Urinary bladder (tissue), 4 donors: ENCODE data around the gene TXNIP. TPM values are rescaled to one million over a fixed set of nuclear protein-coding genes. Genes with fewer than 3 reads are reported as not detected.

ENCODE experiments used
- DNase-seq: peaks from one replicate; pipeline ENCODE4 v3.0.0-alpha.2; 2015; ENCODE audit errors: extremely low spot score
- H3K27ac ChIP-seq: one replicate; pipeline ENCODE4 v1.5.1; 2013; ENCODE audit warnings: low read depth, mild to moderate bottlenecking, moderate library complexity
- H3K36me3 ChIP-seq: one replicate; pipeline ENCODE4 v1.6.1; 2013; ENCODE audit warnings: mild to moderate bottlenecking, moderate library complexity; ENCODE audit not compliant: insufficient read depth
- H3K4me1 ChIP-seq: one replicate; pipeline ENCODE4 v1.6.1; 2013; ENCODE audit warnings: mild to moderate bottlenecking, moderate library complexity; ENCODE audit not compliant: insufficient read depth
- H3K4me3 ChIP-seq: one replicate; pipeline ENCODE4 v1.5.1; 2013; ENCODE audit warnings: low read depth, low read length
- WGBS: extraction: QIAGEN DNeasy Blood & Tissue Kit; methylation state at CpG from one replicate; pipeline ENCODE4 v1.1.7; 2013; 5-methylcytosine and 5-hydroxymethylcytosine counted together
- polyA plus RNA-seq: library from polyadenylated mRNA; stranded (reverse); fragments of 200-250 nt; gene quantifications from one replicate; pipeline ENCODE4 v1.2.3, GENCODE V29; 2013
- total RNA-seq: library from RNA; depleted of rRNA; stranded (reverse); fragments of >200 nt; gene quantifications from one replicate; pipeline ENCODE4 v1.2.3, GENCODE V29; 2014
- donor health status: healthy with polysubstance abuse.
- donor health status: healthy.

TXNIP gene
- total and polyA plus RNA-seq, 2 donors: 920 to 1,029 TPM

- WGBS: 74% methylated on average over 4 of the region's 4 CpGs
- no peaks in the 10 kb centered on the region for H3K4me1 ChIP-seq
- H3K27ac ChIP-seq: no peak overlapping the region
- DNase-seq: no peak
- peaks cover 2% of the 10 kb centered on the region for H3K36me3 ChIP-seq
- H3K4me3 ChIP-seq: no peak overlapping the region
Measured at GRCh38 chr1:145975216-145975615, 21.2 kb downstream of the TXNIP start.

- Histone ChIP-seq H3K36me3 (peaks cover 2% of the 10 kb centered on the region), H3K4me3 (no peak overlapping the region), H3K27ac (no peak overlapping the region), H3K4me1 (no peaks in the 10 kb centered on the region)
- DNase-seq: no peak
- WGBS: 83% methylated on average over 7 of the region's 7 CpGs
Measured at GRCh38 chr1:145974721-145975120, 21.7 kb downstream of the TXNIP start.

- DNase-seq: no peak
- peaks cover 2% of the 10 kb centered on the region for H3K36me3 ChIP-seq
- WGBS: 74% methylated on average over 7 of the region's 7 CpGs
- no peaks in the 10 kb centered on the region for H3K4me1 ChIP-seq
- H3K27ac ChIP-seq: no peak overlapping the region
- H3K4me3 ChIP-seq: no peak overlapping the region
Measured at GRCh38 chr1:145972580-145972979, 23.8 kb downstream of the TXNIP start.

GRCh38 chr1:145967288-145967687 lies 29.1 kb downstream of the TXNIP start:
- WGBS: 97% methylated on average over 2 of the region's 2 CpGs
- Histone ChIP-seq H3K36me3 (no peaks in the 10 kb centered on the region), H3K27ac (no peak overlapping the region), H3K4me1 (peaks cover 1% of the 10 kb centered on the region), H3K4me3 (no peak overlapping the region)
- DNase-seq: no peak

GRCh38 chr1:145965119-145965744 lies 31.1 kb downstream of the TXNIP start:
- H3K4me1 ChIP-seq: peaks cover 1% of the 10 kb centered on the region
- H3K4me3 ChIP-seq: peak overlapping the region; percentile 61
- H3K36me3 ChIP-seq: no peaks in the 10 kb centered on the region
- WGBS: 2% methylated on average over 5 of the region's 5 CpGs
- DNase-seq: no peak
- no peak overlapping the region for H3K27ac ChIP-seq

GRCh38 chr1:145964328-145965118 lies 31.9 kb downstream of the TXNIP start, which contains the start of the genes ANKRD34A and POLR3GL:
Gene ANKRD34A, minus strand, starts transcription at chr1:145964575. Its CDS starts 2,816 bp downstream, at chr1:145961759.
Gene POLR3GL, plus strand, starts transcription at chr1:145964690. Its CDS starts 10,176 bp downstream, at chr1:145974866.
- DNase-seq: peak; percentile 92
- Histone ChIP-seq H3K36me3 (no peaks in the 10 kb centered on the region), H3K27ac (peak within 1 kb of the TSS; percentile 75), H3K4me1 (peaks cover 1% of the 10 kb centered on the region), H3K4me3 (peak within 1 kb of the TSS; percentile 61)
- 1% methylated on average over 37 of the region's 37 CpGs for WGBS

- 16% methylated on average over 5 of the region's 5 CpGs for whole genome bisulfite sequencing
- Histone ChIP-seq H3K4me3 (peak overlapping the region; percentile 61), H3K36me3 (no peaks in the 10 kb centered on the region), H3K4me1 (peaks cover 1% of the 10 kb centered on the region), H3K27ac (peak overlapping the region; percentile 33)
- no peak for DNase-seq
Measured at GRCh38 chr1:145963265-145964019, 32.9 kb downstream of the TXNIP start.

GRCh38 chr1:145962157-145963102 lies 33.9 kb downstream of the TXNIP start:
- WGBS: 3% methylated on average over 33 of the region's 36 CpGs
- DNase-seq: no peak
- H3K27ac ChIP-seq: peak overlapping the region; percentile 28
- H3K4me1 ChIP-seq: peaks cover 1% of the 10 kb centered on the region
- peak overlapping the region; percentile 50 for H3K4me3 ChIP-seq
- H3K36me3 ChIP-seq: no peaks in the 10 kb centered on the region

- no peak for DNase-seq
- H3K36me3 ChIP-seq: no peaks in the 10 kb centered on the region
- peak overlapping the region; percentile 50 for H3K4me3 ChIP-seq
- peak overlapping the region; percentile 28 for H3K27ac ChIP-seq
- H3K4me1 ChIP-seq: peaks cover 1% of the 10 kb centered on the region
- under 1% methylated on average over 57 of the region's 57 CpGs for WGBS
Measured at GRCh38 chr1:145961425-145962156, 34.8 kb downstream of the TXNIP start.

- Histone ChIP-seq H3K36me3 (no peaks in the 10 kb centered on the region), H3K4me1 (peaks cover 1% of the 10 kb centered on the region), H3K4me3 (peak overlapping the region; percentile 50), H3K27ac (peak overlapping the region; percentile 88)
- no peak for DNase-seq
- under 1% methylated on average over 22 of the region's 22 CpGs for WGBS
Measured at GRCh38 chr1:145961109-145961424, 35.3 kb downstream of the TXNIP start.

GRCh38 chr1:145960468-145961108 lies 35.8 kb downstream of the TXNIP start:
- Histone ChIP-seq H3K27ac (peak overlapping the region; percentile 88), H3K4me3 (peak overlapping the region; percentile 50), H3K4me1 (peaks cover 1% of the 10 kb centered on the region), H3K36me3 (no peaks in the 10 kb centered on the region)
- no peak for DNase-seq
- under 1% methylated on average over 44 of the region's 44 CpGs for WGBS

GRCh38 chr1:145959957-145960467 lies 36.4 kb downstream of the TXNIP start:
- H3K27ac ChIP-seq: peak overlapping the region; percentile 88
- no peak for DNase-seq
- 8% methylated on average over 12 of the region's 12 CpGs for WGBS
- peak overlapping the region; percentile 50 for H3K4me3 ChIP-seq
- peaks cover 1% of the 10 kb centered on the region for H3K4me1 ChIP-seq
- no peaks in the 10 kb centered on the region for H3K36me3 ChIP-seq
